ENCODE results near the gene STRN.

DNA sequence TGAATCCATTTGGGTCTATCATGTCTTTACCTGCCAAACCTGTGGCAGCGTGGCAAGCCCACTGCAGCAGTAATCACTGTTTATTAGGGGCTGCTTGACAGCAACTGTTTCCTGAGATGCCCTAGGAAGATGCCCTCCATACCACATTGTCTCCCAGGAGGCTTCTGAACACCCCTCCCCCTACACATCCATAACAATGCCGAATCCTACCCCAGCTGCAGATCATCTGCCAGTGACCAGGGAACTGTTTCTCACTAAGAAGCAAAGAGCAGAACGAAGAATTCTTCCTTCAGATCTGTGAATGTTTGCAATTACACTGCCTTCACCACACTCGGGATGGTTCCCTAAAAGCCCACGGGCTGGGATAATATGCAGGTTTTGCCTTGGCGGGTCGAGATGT, 142.1 kb downstream of the STRN start:
- no peak for TF ChIP-seq CTCF (IDR thresholded peaks at IDR 0.05)
- TF ChIP-seq POLR2A (IDR thresholded peaks at IDR 0.05), result no peak
